ENCODE measurements around the gene RAB11FIP3. TPM values are rescaled to one million over a fixed set of nuclear protein-coding genes. Genes with fewer than 3 reads are reported as not detected.

The RAB11FIP3 gene, protein sequence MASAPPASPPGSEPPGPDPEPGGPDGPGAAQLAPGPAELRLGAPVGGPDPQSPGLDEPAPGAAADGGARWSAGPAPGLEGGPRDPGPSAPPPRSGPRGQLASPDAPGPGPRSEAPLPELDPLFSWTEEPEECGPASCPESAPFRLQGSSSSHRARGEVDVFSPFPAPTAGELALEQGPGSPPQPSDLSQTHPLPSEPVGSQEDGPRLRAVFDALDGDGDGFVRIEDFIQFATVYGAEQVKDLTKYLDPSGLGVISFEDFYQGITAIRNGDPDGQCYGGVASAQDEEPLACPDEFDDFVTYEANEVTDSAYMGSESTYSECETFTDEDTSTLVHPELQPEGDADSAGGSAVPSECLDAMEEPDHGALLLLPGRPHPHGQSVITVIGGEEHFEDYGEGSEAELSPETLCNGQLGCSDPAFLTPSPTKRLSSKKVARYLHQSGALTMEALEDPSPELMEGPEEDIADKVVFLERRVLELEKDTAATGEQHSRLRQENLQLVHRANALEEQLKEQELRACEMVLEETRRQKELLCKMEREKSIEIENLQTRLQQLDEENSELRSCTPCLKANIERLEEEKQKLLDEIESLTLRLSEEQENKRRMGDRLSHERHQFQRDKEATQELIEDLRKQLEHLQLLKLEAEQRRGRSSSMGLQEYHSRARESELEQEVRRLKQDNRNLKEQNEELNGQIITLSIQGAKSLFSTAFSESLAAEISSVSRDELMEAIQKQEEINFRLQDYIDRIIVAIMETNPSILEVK
- total RNA-seq = 17.5 and 18.0 TPM in 2 replicates

DNA sequence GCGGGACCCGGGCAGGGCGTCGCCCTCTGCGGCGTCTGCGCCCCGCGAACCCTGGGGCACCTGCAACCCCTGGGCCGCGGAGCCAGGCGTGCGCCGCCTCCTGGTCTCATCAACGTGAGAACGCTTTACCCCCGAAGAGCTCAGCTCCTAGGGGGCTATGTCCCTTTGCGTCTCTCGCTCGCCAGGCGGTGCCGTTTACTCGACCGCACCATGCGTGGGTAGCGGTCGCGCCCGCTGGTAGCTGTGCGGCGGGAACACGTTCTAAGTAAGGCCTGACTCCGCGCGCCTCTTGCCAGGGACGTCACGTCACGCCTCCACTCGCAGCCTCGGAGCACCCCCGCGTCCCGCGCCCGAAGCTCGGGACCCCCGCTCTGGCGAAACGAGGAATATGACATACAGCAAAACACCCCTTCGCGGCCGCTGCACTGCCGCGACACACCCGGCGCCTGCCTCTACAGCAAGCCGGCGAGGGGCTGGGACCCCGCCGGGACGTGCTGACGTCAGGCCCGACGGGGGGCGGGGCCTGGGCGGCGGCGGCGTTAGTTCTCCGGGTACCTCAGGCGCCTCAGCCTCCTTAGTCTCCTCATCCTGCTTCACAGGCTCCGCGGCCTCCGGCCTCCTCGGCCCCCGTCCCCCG, at the start of gene RAB11FIP3:
TSS of gene RAB11FIP3 (plus strand) at position 568 of the 637 bp plus-strand sequence. CDS start 358 bp downstream, outside the sequence.

DNA sequence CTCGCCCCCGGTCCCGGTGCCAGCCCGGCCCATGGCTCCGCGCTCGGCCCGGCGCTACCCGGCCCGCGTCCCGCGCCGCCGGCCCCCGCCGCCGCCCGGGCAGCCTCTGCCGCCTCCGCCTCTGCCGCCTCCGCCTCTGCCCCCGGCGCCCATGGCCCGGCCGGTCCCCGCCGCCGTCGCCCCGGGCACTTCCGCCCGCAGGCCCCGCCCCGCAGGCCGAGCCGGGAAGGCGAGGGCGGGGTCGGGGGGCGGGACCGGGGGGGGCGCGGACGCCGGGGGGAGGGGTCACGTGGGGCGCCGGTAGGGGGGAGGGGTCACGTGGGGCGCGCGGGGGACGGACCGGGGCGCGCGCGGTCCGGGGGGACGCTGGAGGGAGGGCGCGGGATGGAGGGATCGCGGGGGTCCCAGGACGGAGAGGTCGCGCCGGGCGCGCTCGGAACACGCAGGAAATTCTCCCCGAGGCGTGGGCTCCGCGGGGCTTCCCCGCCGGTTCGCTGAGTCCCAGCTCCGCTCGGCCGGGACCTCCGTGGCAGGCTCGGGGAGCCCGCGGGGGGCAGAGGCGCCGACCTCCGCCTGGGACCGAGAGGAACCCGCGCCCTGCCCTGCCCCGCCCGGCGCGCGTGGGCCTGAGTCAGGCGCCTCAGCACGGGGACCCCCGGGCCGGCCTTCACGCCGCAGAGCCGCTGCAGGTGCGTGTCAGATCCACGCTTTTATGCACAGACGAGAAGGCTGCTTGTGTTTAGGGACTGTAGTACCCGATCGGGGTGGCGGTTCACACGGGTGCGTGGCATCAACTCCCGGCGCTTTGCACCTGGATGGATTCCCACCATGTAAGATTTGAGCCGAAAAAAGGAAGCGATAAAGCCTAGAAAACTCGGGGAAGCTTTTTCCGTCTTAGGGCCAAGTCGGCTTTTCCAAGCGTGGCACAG, 43.4 kb upstream of the RAB11FIP3 start, which contains the start of gene PGAP6:
TSS of gene PGAP6 (minus strand) at position 190 of the 929 bp plus-strand sequence. CDS start at position 33, 157 bp downstream.

DNA sequence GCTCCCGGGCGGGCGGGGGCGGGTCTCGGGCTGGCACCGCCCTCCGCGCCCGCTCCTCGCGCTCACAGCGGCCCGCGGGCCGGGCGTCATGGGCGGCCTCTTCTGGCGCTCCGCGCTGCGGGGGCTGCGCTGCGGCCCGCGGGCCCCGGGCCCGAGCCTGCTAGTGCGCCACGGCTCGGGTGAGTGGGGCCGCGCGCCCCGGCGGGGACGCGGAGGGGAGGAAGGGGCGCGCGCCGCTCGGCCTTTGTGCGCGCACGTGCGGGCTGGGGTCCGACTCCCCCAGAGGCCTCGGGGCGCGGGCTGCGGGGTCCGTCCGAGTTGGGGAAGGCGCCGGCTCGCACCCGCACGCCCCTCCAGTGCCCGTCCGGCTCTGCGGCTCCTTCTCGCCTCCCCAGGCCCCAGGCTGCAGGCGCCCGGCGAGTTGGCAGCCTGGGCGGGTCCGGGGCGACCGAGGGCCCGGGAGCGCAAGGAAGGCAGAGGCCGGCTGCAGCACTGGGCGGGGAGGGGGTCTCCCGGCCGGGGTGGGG, 28.3 kb upstream of the RAB11FIP3 start, which contains the start of gene NME4:
TSS of gene NME4 (plus strand) at position 65 of the 527 bp plus-strand sequence. CDS start at position 89, 24 bp downstream.

DNA sequence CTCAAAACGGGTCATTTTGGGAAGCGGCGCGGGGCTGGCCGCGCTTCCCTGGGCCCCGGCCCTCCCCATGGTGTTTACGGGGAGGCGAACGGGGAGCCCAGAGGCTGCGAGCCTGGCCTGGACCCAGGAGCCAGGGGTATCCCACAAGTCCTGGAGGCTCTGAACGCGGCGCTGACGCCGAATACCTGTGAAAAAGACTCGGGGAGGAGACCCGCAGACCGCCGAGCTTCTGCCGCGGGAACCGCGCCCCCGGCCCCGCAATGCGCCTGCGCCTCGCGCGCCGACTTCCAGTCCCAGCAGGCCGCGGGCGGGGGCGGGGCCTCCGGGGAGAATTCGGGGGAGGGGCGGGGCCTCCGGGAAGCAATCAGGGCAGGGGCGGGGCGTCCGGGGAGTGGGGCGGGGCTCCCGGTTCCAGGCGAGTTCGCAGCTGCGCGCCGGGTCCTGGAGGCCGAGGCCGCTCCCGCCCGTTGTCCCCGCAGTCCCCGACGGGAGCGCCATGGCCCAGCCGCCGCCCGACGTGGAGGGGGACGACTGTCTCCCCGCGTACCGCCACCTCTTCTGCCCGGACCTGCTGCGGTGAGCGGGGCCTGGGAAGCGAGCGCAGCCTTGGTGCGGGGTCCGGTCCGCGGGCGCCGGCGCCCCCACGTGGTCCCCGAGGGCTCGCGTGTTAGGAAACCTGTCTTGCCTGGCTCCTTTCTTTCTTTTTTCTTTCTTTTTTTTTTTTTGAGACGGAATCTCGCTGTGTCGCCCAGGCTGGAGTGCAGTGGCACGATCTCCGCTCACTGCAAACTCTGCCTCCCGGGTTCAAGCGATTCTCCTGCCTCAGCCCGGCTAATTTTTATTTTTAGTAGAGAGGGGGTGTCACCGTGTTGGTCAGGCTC, 23.7 kb upstream of the RAB11FIP3 start, which contains the start of gene DECR2:
TSS of gene DECR2 (plus strand) at position 418 of the 881 bp plus-strand sequence. CDS start at position 497, 79 bp downstream.

DNA sequence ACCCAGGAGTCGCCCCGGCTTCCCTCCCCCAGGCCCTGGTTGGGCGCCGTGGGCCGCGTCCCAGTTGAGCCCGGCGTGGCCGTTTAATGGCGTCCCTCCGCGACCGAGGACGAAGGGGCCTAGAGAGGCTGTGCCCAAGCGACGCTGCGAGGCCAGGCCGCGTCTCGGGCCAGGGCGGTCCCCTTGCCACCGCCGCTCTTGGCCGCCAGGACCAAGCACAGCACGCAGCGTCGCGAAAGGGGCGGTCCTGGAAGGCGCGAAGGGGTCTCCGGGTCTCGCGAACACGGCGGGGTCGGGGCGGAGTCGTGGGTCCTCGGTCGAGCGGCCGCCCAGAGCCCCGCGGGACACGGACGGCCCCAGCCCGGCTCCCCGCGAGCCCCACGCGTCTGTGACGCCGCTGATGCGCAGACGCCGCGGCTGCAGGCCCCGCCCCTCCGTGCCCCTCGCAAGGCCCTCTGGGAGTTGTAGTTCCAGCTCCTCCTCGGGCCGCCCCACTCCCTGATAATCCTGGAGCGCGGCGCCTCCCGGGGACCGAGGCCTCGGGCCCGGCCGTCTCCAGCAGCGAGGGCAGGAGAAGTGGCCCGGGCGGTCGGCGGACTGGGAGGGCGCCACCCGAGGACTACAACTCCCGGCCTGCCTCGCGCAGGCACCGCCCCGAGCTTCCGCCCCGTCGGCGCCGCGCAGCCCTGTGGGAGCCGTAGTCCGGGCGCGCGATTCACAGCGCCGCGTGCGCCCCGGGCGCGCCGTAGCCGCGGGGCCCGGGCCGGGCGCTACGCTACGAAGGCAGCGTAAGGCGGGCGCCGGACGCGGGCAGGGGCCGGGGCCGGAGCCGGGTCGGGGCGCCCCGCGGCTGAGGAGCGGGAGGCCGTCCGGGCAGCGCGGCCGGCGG, 101.8 kb downstream of the RAB11FIP3 start, which contains the start of gene CAPN15:
TSS of gene CAPN15 (plus strand) at position 698 of the 889 bp plus-strand sequence. CDS start 19,127 bp downstream, outside the sequence.

DNA sequence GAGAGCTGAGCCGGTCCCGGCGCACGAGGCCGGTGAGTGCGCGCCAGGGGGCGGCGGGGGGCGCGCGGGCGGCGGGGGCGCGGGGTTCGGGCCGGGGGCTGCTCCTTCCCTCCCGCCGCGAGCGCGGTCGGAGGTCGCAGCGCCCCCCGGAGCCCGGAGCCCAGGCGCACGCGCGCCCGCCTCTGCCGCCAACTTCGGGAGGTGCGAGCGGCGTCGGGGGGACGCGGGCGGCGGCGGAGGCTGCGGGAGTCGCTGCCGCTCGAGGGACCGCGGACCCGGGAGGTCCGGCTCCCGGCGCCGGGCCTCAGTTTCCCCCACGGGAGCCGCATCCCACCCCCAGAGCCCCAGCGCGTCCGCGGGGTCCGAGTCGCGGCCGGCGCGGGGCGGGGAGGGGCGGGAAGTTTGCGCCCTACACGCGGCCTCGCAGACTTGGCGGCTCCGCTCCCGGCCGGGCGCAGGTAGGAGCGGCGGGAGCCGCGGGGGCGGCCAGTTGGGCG, 134.8 kb downstream of the RAB11FIP3 start, which contains the start of gene PRR35:
TSS of gene PRR35 (plus strand) at position 191 of the 497 bp plus-strand sequence. CDS start 2,901 bp downstream, outside the sequence.

DNA sequence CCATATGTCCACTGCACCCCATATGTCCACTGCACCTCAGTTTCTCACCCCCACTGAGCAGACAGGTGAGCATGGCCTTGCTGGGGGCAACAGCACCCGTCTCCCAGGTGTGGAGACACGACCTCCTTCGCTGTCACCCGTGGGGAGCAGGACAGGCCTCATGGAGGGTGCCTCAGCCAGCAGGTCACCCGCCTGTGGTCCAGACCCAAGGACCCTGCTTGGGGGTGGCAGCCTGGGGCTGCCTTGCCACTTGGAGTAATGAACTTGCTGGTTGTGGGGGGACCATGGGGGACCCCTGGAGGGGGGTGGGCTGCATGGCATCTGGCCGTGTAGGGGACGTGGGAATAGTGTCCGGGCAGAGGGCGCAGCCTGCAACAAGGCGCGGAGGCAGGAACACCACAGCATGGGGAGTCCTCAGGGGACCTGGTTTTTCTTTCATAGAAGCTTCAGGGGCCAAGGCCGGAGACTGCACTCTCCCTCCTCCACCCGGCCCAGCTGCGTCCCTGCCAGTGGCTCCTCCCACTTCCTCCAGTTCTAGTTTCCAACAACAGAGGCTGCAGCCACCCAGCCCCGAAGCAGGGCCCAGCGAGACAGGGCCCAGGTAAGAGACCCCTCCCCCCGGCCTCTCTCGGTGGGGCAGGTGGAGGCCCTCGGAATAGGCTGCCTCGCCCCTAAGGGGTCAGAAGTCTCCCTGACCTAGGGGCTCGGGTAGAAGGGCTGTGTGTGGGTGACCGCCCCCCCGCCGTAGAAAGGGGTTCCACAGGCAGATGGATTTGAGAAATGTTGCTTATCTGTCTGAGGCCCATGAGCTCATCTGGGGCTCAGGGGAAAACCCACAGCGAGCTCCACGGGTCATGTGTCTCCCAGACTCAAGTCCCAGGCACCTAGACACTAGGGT, 141.3 kb downstream of the RAB11FIP3 start, which contains the start of gene NHLRC4:
TSS of gene NHLRC4 (plus strand) at position 531 of the 898 bp plus-strand sequence. CDS start 1,043 bp downstream, outside the sequence.

DNA sequence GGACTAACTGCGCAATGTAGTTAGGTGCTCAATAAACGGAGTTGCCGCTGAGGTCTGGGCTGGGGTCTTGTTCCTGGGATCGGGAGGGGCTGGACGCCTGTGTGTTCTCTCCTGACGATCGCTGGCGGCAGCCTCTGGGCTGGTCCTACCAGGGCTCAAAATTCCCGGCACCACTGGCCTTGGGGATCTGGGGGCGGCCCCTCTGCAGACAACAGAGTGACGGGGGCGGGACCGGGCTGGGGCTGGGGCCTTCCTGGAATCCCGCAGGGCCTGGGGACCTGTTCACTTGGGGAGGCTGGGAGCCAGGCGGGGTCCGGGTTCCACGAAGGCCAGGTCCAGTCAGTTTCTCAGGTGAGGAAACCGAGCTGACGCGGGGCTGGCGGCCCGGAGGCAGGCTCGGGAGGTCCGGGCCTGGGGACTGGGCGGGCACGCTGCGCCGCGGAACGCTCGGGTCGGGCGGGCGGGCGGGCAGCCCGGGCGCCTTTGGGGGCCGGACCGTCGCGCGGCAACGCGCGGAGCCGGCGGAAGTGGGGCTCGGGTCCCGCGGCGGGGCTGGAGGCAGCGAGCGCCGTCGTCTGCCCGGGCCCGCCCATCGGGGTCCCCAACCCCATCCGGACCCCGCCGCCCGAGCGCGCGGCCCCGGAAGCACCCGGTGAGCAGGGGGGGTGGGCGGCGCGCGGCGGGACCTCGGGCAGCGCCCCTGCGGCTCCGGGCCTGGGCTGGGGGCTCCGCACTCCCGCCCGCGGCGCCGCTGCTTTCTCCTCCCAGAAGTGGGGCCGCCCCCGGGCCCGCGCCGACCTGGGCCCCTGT, 144.2 kb downstream of the RAB11FIP3 start, which contains the start of gene PIGQ:
TSS of gene PIGQ (plus strand) at position 524 of the 810 bp plus-strand sequence. CDS start 4,107 bp downstream, outside the sequence.

Other genes with a start within 250 kb of the RAB11FIP3 start
- not detected in 2 replicates for gene HBA1, start 249.0 kb upstream of the RAB11FIP3 start, total RNA-seq
- gene HBQ1, start 245.2 kb upstream of the RAB11FIP3 start, total RNA-seq = not detected in 2 replicates
- 23.3 and 28.8 TPM in 2 replicates for gene LUC7L, start 196.2 kb upstream of the RAB11FIP3 start, total RNA-seq
- 31.5 and 39.1 TPM in 2 replicates for gene FAM234A, start 190.8 kb upstream of the RAB11FIP3 start, total RNA-seq
- gene RGS11, start 149.7 kb upstream of the RAB11FIP3 start, total RNA-seq = 1.4 and 7.2 TPM in 2 replicates
- gene ARHGDIG, start 145.1 kb upstream of the RAB11FIP3 start, total RNA-seq = 0.77 and 0.79 TPM in 2 replicates
- gene PDIA2, start 142.5 kb upstream of the RAB11FIP3 start, total RNA-seq = under 0.01 and 0.17 TPM in 2 replicates
- 14.2 and 17.5 TPM in 2 replicates for gene AXIN1, start 72.9 kb upstream of the RAB11FIP3 start, total RNA-seq
- gene MRPL28, start 55.1 kb upstream of the RAB11FIP3 start, total RNA-seq = 58.6 and 85.7 TPM in 2 replicates
- gene PGAP6, start 43.7 kb upstream of the RAB11FIP3 start, total RNA-seq = 73.8 and 99.2 TPM in 2 replicates
- gene NME4, start 28.4 kb upstream of the RAB11FIP3 start, total RNA-seq = 47.2 and 78.2 TPM in 2 replicates
- 3.7 and 11.8 TPM in 2 replicates for gene DECR2, start 23.8 kb upstream of the RAB11FIP3 start, total RNA-seq
- 13.9 and 15.9 TPM in 2 replicates for gene CAPN15, start 102.1 kb downstream of the RAB11FIP3 start, total RNA-seq
- gene PRR35, start 134.7 kb downstream of the RAB11FIP3 start, total RNA-seq = not detected in 2 replicates
- gene NHLRC4, start 141.4 kb downstream of the RAB11FIP3 start, total RNA-seq = 1.1 and 4.7 TPM in 2 replicates
- 16.7 and 23.0 TPM in 2 replicates for gene PIGQ, start 144.3 kb downstream of the RAB11FIP3 start, total RNA-seq
- 6.5 and 8.2 TPM in 2 replicates for gene RAB40C, start 164.4 kb downstream of the RAB11FIP3 start, total RNA-seq
- gene WFIKKN1, start 205.3 kb downstream of the RAB11FIP3 start, total RNA-seq = 0.09 and 0.32 TPM in 2 replicates
- gene METTL26, start 210.7 kb downstream of the RAB11FIP3 start, total RNA-seq = 66.9 and 80.2 TPM in 2 replicates
- gene MCRIP2, start 216.2 kb downstream of the RAB11FIP3 start, total RNA-seq = 9.0 and 12.9 TPM in 2 replicates
- 8.5 TPM in 2 replicates for gene WDR90, start 223.7 kb downstream of the RAB11FIP3 start, total RNA-seq
- 30.1 and 32.0 TPM in 2 replicates for gene RHOT2, start 242.5 kb downstream of the RAB11FIP3 start, total RNA-seq

Measured in bronchial smooth muscle cell (primary cell).